ENCODE measurements around the gene RFC3. TPM values are rescaled to one million over a fixed set of nuclear protein-coding genes. Genes with fewer than 3 reads are reported as not detected.
"Not testable (repeated sequence)": the region's sequence is repeated elsewhere in the genome, so short reads cannot be mapped to it uniquely, and the experiment has no call there.

The RFC3 gene
- total and polyA plus RNA-seq, 4 donors, result 4.4 to 8.3 (median 5.3) TPM

- peak; percentile 59 for ATAC-seq (ENCODE audit: low FRiP score)
- Histone ChIP-seq H3K36me3 (ENCODE audit: control insufficient read depth in 1 of 2, insufficient read depth in 2 of 2, low read length in 1 of 2) (no peaks in the 10 kb centered on the region), H3K4me3 (ENCODE audit: low read length in 2 of 2) (peak overlapping the region in 1 of 2 donors; percentile 10), H3K9me3 (ENCODE audit: control insufficient read depth, low read length) (no peaks in the 10 kb centered on the region), H3K27me3 (ENCODE audit: control insufficient read depth in 1 of 2, insufficient read depth in 2 of 2, low read length in 1 of 2) (no peaks in the 10 kb centered on the region), H3K27ac (ENCODE audit: low read depth in 1 of 2, low read length in 2 of 2) (no peak overlapping the region), H3K4me1 (ENCODE audit: control insufficient read depth in 1 of 2, insufficient read depth in 2 of 2, low read length in 2 of 2) (peaks cover 0 to 3% of the 10 kb centered on the region in 2 donors)
- intact Hi-C loops (cut with DNase I), result no loop called here
- DNase-seq, result no peak
- 33 to 34% methylated on average over 6 of the region's 6 CpGs for WGBS, 2 donors
These were observed 17.9 kb upstream of the RFC3 start for GRCh38 chr13:33799950-33800592.

DNA sequence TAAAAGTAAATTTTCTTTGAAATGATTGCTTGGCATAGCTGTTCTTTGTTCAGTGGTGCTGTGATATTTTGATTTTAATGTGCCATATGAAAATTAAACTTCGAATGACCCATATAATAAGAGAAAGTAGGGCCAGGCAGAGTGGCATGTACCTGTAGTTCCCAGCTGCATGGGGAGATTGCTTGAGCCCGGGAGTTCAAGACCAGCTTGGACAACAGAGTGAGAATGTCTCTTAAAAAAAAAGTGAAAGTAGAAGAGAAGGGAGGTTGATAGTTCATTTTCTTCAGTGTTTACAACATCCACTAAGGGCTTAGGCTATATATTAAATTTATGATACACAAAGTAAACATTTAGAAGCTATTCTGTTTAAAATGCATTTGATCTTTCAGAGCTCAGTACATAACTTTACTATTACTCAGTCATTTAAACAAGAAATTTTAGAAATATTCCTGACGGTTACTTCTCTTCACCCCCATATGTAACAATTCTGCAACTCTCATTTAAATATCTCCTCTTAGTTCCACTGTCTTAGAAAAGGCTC lies 17.2 kb upstream of the RFC3 start:
- Histone ChIP-seq H3K36me3 (ENCODE audit: control insufficient read depth in 1 of 2, insufficient read depth in 2 of 2, low read length in 1 of 2) (no peaks in the 10 kb centered on the region), H3K9me3 (ENCODE audit: control insufficient read depth, low read length) (no peaks in the 10 kb centered on the region), H3K27me3 (ENCODE audit: control insufficient read depth in 1 of 2, insufficient read depth in 2 of 2, low read length in 1 of 2) (no peaks in the 10 kb centered on the region), H3K4me3 (ENCODE audit: low read length in 2 of 2) (peak overlapping the region in 1 of 2 donors; percentile 10), H3K27ac (ENCODE audit: low read depth in 1 of 2, low read length in 2 of 2) (no peak overlapping the region), H3K4me1 (ENCODE audit: control insufficient read depth in 1 of 2, insufficient read depth in 2 of 2, low read length in 2 of 2) (peaks cover 0 to 3% of the 10 kb centered on the region in 2 donors)
- DNase-seq (no peak), ATAC-seq (ENCODE audit: low FRiP score) (no peak)
- 18 to 21% methylated on average over 3 of the region's 3 CpGs for WGBS, 2 donors
- intact Hi-C loops (cut with DNase I), result no loop called here

DNA sequence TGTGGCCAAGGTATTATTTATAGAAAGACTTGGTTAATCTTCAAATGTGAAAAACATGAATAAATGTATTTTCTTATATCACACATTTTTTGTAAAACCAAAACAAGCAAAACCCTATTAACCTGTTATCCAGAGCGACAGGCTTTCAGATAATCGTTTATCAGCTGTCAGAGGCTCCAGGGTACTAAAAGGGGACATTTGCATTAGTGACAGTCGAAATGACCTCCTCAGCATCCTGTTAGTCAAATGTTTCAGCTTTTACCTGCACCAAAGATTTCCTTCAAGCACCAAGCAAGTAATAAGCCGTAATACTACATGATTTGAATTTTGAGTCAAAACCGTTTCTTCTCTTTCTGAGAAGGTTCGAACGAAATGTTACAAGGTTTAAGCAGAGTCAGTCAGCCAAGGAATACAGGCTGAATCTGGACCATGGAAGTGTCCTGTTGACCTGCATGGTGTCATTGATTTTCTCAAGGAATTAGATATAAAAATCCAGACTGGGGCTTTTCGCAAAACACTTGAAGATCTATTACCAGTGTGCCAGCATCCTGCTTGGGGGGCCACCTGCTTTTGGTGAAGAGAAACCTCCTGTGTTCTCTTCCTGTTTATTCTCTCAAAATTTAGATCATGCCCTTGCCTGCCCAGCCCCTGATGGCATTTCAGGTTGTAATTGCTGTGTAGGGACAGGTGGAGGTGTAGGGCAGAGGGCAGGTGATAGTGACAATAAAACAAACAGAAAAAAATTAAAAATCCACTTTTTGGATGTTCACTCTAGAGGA lies 11.3 kb upstream of the RFC3 start:
- no peaks in the 10 kb centered on the region for H3K36me3 ChIP-seq (ENCODE audit: control insufficient read depth in 1 of 2, insufficient read depth in 2 of 2, low read length in 1 of 2)
- H3K4me3 ChIP-seq (ENCODE audit: low read length in 2 of 2), result no peak overlapping the region
- WGBS, 2 donors, result 74 to 77% methylated on average over 8 of the region's 8 CpGs
- intact Hi-C loops (cut with DNase I), result no loop called here
- no peaks in the 10 kb centered on the region for H3K4me1 ChIP-seq (ENCODE audit: control insufficient read depth in 1 of 2, insufficient read depth in 2 of 2, low read length in 2 of 2)
- ATAC-seq (ENCODE audit: low FRiP score) (no peak), DNase-seq (no peak)
- H3K9me3 ChIP-seq (ENCODE audit: control insufficient read depth, low read length), result no peaks in the 10 kb centered on the region
- no peak overlapping the region for H3K27ac ChIP-seq (ENCODE audit: low read depth in 1 of 2, low read length in 2 of 2)
- no peaks in the 10 kb centered on the region for H3K27me3 ChIP-seq (ENCODE audit: control insufficient read depth in 1 of 2, insufficient read depth in 2 of 2, low read length in 1 of 2)

DNA sequence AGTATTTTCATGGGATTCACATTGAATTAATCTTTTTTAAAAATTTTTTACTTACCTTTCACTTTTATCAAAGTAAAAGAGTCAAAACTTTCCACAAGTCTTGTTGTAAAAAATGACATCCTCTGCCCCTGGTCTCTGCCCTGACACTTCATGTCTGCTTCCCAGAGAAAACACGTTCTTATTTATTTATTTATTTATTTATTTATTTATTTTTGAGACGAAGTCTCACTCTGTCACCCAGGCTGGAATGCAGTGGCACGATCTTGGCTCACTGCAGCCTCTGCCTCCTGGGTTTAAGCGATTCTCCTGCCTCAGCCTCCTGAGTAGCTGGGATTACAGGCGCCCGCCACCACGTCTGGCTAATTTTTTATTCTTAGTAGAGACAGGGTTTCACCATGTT lies 5.1 kb upstream of the RFC3 start:
- H3K36me3 ChIP-seq (ENCODE audit: control insufficient read depth in 1 of 2, insufficient read depth in 2 of 2, low read length in 1 of 2); H3K27ac ChIP-seq (ENCODE audit: low read depth in 1 of 2, low read length in 2 of 2); H3K9me3 ChIP-seq (ENCODE audit: control insufficient read depth, low read length); DNase-seq; H3K27me3 ChIP-seq (ENCODE audit: control insufficient read depth in 1 of 2, insufficient read depth in 2 of 2, low read length in 1 of 2); H3K4me3 ChIP-seq (ENCODE audit: low read length in 2 of 2); ATAC-seq (ENCODE audit: low FRiP score); intact Hi-C loops (cut with DNase I); H3K4me1 ChIP-seq (ENCODE audit: control insufficient read depth in 1 of 2, insufficient read depth in 2 of 2, low read length in 2 of 2): not testable (repeated sequence)
- WGBS, 2 donors, result 76 to 86% methylated on average over 7 of the region's 7 CpGs

DNA sequence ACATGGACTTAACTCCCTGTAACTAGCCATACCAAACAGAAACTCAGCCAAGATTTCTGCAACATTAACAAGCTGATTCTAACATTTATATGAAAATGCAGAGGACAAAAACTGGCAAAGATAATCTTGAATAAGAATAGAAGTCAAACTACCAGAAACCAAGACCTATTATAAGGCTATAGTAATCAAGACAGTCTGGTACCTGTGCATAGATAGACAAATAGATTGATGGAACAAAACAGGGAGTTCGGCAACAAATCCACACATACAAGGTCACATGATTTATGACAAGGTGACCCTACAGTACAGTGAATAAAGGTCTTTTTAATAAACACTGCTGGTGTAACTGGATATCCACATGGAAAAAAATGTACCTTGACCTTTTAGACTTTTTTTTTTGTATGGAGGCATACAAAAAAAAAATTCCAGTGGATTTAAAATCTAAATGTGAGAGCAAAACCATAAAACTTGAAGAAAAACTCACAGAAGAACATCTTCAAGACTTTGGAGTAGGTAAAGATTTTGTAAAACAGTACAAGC lies 2.9 kb upstream of the RFC3 start:
- Histone ChIP-seq H3K27me3 (ENCODE audit: control insufficient read depth in 1 of 2, insufficient read depth in 2 of 2, low read length in 1 of 2) (no peaks in the 10 kb centered on the region), H3K4me1 (ENCODE audit: control insufficient read depth in 1 of 2, insufficient read depth in 2 of 2, low read length in 2 of 2) (no peaks in the 10 kb centered on the region), H3K36me3 (ENCODE audit: control insufficient read depth in 1 of 2, insufficient read depth in 2 of 2, low read length in 1 of 2) (no peaks in the 10 kb centered on the region), H3K4me3 (ENCODE audit: low read length in 2 of 2) (no peak overlapping the region), H3K9me3 (ENCODE audit: control insufficient read depth, low read length) (no peaks in the 10 kb centered on the region), H3K27ac (ENCODE audit: low read depth in 1 of 2, low read length in 2 of 2) (no peak overlapping the region)
- intact Hi-C loops (cut with DNase I), result no loop called here
- 58 to 65% methylated on average over 1 of the region's 1 CpG for WGBS, 2 donors
- DNase-seq (no peak), ATAC-seq (ENCODE audit: low FRiP score) (no peak)

DNA sequence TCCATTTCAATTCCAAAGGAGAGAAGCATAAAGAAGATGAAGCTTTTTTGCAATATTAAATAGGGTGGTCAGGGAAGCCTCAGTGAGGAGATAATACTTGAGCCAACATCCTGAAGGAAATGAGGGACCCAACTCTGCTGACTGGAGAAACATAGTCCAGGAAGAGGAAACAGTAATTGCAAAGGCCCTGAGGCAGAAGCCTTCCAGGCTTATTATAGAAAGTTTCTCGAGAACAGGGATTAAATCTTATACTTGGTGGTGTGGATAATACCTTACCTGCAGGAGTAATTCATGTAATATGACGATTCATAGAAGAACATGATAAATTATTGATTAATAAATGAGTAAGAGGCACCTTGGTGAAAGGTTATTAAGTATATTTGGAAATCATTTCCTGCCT lies 1.0 kb upstream of the RFC3 start:
- no peaks in the 10 kb centered on the region for H3K36me3 ChIP-seq (ENCODE audit: control insufficient read depth in 1 of 2, insufficient read depth in 2 of 2, low read length in 1 of 2)
- H3K9me3 ChIP-seq (ENCODE audit: control insufficient read depth, low read length), result no peaks in the 10 kb centered on the region
- H3K27ac ChIP-seq (ENCODE audit: low read depth in 1 of 2, low read length in 2 of 2), result no peak overlapping the region
- DNase-seq (no peak), ATAC-seq (ENCODE audit: low FRiP score) (no peak)
- no peak overlapping the region for H3K4me3 ChIP-seq (ENCODE audit: low read length in 2 of 2)
- no peaks in the 10 kb centered on the region for H3K4me1 ChIP-seq (ENCODE audit: control insufficient read depth in 1 of 2, insufficient read depth in 2 of 2, low read length in 2 of 2)
- WGBS, 2 donors, result 94 to 96% methylated on average over 2 of the region's 2 CpGs
- intact Hi-C loops (cut with DNase I), result no loop called here
- no peaks in the 10 kb centered on the region for H3K27me3 ChIP-seq (ENCODE audit: control insufficient read depth in 1 of 2, insufficient read depth in 2 of 2, low read length in 1 of 2)

GRCh38 chr13:33817513-33817900 lies 442 bp upstream of the RFC3 start:
- DNase-seq, result no peak

GRCh38 chr13:33825083-33825482 lies 7.1 kb downstream of the RFC3 start:
- no peak for ATAC-seq (ENCODE audit: low FRiP score)
- 95 to 97% methylated on average over 4 of the region's 4 CpGs for WGBS, 2 donors

More at GRCh38 chr13:33817513-33817900, 442 bp upstream of the RFC3 start:
- Histone ChIP-seq H3K9me3 (ENCODE audit: control insufficient read depth, low read length) (no peaks in the 10 kb centered on the region), H3K36me3 (ENCODE audit: control insufficient read depth in 1 of 2, insufficient read depth in 2 of 2, low read length in 1 of 2) (no peaks in the 10 kb centered on the region), H3K4me1 (ENCODE audit: control insufficient read depth in 1 of 2, insufficient read depth in 2 of 2, low read length in 2 of 2) (no peaks in the 10 kb centered on the region), H3K27ac (ENCODE audit: low read depth in 1 of 2, low read length in 2 of 2) (no peak overlapping the region), H3K4me3 (ENCODE audit: low read length in 2 of 2) (peak overlapping the region; percentile 71 to 91), H3K27me3 (ENCODE audit: control insufficient read depth in 1 of 2, insufficient read depth in 2 of 2, low read length in 1 of 2) (no peaks in the 10 kb centered on the region)
- intact Hi-C loops (cut with DNase I), result no loop called here
- WGBS, 2 donors, result 20 to 21% methylated on average over 5 of the region's 5 CpGs
- ATAC-seq (ENCODE audit: low FRiP score), result no peak

More at GRCh38 chr13:33825083-33825482, 7.1 kb downstream of the RFC3 start:
- Histone ChIP-seq H3K36me3 (ENCODE audit: control insufficient read depth in 1 of 2, insufficient read depth in 2 of 2, low read length in 1 of 2) (no peaks in the 10 kb centered on the region), H3K27me3 (ENCODE audit: control insufficient read depth in 1 of 2, insufficient read depth in 2 of 2, low read length in 1 of 2) (no peaks in the 10 kb centered on the region), H3K27ac (ENCODE audit: low read depth in 1 of 2, low read length in 2 of 2) (no peak overlapping the region), H3K4me3 (ENCODE audit: low read length in 2 of 2) (no peak overlapping the region), H3K9me3 (ENCODE audit: control insufficient read depth, low read length) (no peaks in the 10 kb centered on the region), H3K4me1 (ENCODE audit: control insufficient read depth in 1 of 2, insufficient read depth in 2 of 2, low read length in 2 of 2) (no peaks in the 10 kb centered on the region)
- intact Hi-C loops (cut with DNase I), result no loop called here
- DNase-seq, result no peak
